ENCODE data around the gene ZSWIM6. TPM values are rescaled to one million over a fixed set of nuclear protein-coding genes. Genes with fewer than 3 reads are reported as not detected.
"Not testable (repeated sequence)": the region's sequence is repeated elsewhere in the genome, so short reads cannot be mapped to it uniquely, and the experiment has no call there.

Gene ZSWIM6
- total RNA-seq, 1 donor from 2014 or later, result 18.1 TPM

- intact Hi-C loops (cut with DNase I), result no loop called here
- ATAC-seq (no peak), DNase-seq (no peak)
- peaks cover 15% of the 10 kb centered on the region for H3K4me1 ChIP-seq
- TF ChIP-seq, protein P1, sequence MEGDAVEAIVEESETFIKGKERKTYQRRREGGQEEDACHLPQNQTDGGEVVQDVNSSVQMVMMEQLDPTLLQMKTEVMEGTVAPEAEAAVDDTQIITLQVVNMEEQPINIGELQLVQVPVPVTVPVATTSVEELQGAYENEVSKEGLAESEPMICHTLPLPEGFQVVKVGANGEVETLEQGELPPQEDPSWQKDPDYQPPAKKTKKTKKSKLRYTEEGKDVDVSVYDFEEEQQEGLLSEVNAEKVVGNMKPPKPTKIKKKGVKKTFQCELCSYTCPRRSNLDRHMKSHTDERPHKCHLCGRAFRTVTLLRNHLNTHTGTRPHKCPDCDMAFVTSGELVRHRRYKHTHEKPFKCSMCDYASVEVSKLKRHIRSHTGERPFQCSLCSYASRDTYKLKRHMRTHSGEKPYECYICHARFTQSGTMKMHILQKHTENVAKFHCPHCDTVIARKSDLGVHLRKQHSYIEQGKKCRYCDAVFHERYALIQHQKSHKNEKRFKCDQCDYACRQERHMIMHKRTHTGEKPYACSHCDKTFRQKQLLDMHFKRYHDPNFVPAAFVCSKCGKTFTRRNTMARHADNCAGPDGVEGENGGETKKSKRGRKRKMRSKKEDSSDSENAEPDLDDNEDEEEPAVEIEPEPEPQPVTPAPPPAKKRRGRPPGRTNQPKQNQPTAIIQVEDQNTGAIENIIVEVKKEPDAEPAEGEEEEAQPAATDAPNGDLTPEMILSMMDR (IDR thresholded peaks at IDR 0.05), result no peak
- no peaks in the 10 kb centered on the region for H3K27me3 ChIP-seq (ENCODE audit: low read depth)
- H3K4me3 ChIP-seq, result no peak overlapping the region
- no peaks in the 10 kb centered on the region for H3K9me3 ChIP-seq
- no peaks in the 10 kb centered on the region for H3K36me3 ChIP-seq
- no peak overlapping the region for H3K27ac ChIP-seq
Observed at GRCh38 chr5:61402970-61403900, 71.2 kb downstream of the ZSWIM6 start.

DNA sequence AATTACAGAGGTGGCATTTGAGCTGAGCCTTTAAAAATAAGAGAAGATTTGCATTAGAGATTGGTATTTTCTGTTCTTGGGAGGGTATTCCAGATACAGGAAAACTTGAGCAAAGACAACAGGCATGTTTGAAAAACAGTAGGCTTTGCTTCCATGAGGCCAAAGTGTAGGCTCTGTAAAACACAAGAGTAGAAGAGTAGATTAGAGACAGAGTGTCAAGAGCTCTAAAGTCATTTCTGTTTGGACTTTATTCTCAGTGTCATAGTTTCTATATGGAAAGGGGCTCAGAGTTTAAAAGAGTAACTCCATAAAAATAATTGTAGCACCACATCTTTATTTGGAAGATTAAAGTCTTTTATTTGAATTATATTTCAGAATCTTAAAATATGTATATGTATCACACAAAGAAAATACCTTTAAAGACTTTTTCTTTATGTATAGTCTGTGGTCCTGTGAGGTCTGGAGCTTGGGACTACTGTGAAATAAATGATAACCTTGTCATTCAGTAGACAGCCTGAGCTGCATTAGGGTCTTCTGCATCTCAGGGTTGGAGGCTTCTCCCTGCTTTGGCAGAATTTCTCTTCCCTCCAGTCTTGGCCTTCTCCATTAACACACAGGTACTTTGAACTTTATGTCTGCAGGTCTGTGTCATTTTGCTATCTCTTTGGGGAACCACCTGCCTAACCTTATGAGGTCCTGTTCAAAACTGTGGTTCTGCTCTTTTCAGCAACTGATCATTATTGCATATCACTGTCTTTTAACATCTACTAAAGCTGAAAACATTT is 73.6 kb downstream of the ZSWIM6 start:
- Histone ChIP-seq H3K27ac (no peak overlapping the region), H3K27me3 (ENCODE audit: low read depth) (no peaks in the 10 kb centered on the region), H3K4me1 (peaks cover 30% of the 10 kb centered on the region), H3K9me3 (no peaks in the 10 kb centered on the region), H3K36me3 (no peaks in the 10 kb centered on the region), H3K4me3 (no peak overlapping the region)
- DNase-seq, result no peak
- TF ChIP-seq, protein P1 (IDR thresholded peaks at IDR 0.05), result no peak
- no peak for ATAC-seq
- intact Hi-C loops (cut with DNase I), result no loop called here

DNA sequence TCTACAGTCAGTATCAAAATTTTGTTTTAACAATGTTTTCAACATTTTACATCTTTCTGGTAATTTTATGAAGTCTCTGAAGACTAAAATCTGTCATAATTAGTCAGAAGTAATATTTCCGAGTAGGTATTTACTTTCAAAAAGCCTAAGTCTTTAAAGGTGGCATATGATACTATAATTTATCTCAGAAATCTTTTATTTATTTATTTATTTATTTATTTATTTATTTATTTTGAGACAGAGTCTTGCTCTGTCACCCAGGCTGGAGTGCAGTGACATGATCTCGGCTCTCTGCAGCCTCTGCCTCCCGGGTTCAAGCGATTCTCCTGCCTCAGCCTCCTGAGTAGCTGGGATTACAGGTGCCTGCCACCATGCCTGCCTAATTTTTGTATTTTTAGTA is 74.4 kb downstream of the ZSWIM6 start:
- intact Hi-C loops (cut with DNase I); ATAC-seq: not testable (repeated sequence)

DNA sequence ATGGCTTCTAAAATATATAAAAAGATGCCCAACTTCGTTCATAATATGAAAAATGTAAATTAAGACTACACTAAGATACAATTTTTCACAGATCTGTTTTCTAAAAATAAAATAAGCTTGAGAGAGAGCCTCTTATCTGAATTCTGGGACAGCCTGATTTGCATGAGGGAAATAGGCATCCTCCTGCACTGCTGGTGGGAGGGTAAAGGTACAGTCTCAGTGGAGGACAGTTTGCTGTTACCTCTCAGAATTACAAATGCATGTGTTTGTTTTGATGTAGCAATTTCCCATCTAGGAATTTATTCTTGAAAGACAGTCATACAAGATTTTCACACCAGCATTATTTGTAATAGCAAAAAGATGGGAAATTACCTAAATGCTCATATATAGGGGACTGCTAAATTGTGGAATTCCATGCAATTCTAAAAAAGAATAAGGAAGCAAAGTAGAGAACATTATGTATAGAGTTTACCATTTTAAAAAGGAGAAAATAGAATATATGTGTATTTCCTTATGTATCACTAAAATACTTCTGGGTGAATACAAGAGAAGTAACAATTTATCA is 75.7 kb downstream of the ZSWIM6 start:
- H3K27me3 ChIP-seq (ENCODE audit: low read depth), result no peaks in the 10 kb centered on the region
- no peak for DNase-seq
- ATAC-seq, result no peak
- H3K27ac ChIP-seq, result no peak overlapping the region
- no peak overlapping the region for H3K4me3 ChIP-seq
- peaks cover 22% of the 10 kb centered on the region for H3K4me1 ChIP-seq
- no peaks in the 10 kb centered on the region for H3K9me3 ChIP-seq
- TF ChIP-seq, protein P1 (IDR thresholded peaks at IDR 0.05), result no peak
- no peaks in the 10 kb centered on the region for H3K36me3 ChIP-seq
- intact Hi-C loops (cut with DNase I), result no loop called here

More for the DNA sequence above, 74.4 kb downstream of the ZSWIM6 start:
- H3K4me3 ChIP-seq; H3K27ac ChIP-seq; H3K9me3 ChIP-seq; H3K27me3 ChIP-seq (ENCODE audit: low read depth); DNase-seq; H3K36me3 ChIP-seq: not testable (repeated sequence)
- H3K4me1 ChIP-seq, result peaks cover 30% of the 10 kb centered on the region

DNA sequence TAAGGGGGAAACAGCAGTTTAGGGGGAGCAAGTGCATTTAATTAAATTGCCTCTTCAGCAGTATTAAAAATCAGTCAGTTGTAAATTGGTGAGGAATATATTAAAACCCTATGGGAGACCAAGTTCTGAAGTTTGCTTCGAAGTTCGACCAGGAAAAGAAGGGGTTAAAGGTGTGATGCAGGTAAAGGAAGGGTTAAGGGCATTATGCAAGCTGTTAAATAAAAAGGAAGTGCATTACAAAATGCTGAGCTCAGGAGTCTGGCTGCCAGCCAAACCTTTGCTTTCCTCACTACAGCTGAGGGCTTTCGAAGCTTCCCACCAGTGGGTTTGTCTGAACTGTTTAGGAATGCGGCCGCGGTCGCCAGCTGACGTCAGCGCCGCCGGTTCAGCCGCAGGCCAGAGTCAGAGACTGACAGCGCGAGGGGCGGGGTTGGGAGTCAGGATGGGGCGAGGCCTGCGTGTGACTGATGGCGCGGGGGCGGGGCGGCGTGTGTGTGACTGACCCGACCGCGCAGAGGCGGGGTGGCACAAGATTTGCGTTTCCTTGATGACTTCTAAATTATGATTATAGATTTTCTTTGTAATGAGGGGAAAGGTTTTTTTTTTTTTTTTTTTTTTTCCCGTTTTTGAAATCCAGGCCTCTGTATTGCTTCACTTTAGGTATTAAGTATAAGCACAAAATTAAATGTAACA is 76.6 kb downstream of the ZSWIM6 start:
- H3K27ac ChIP-seq, result no peak overlapping the region

More for the DNA sequence above, 76.6 kb downstream of the ZSWIM6 start:
- Histone ChIP-seq H3K9me3 (no peaks in the 10 kb centered on the region), H3K4me3 (peak overlapping the region; percentile 19), H3K27me3 (ENCODE audit: low read depth) (no peaks in the 10 kb centered on the region), H3K4me1 (peaks cover 22% of the 10 kb centered on the region), H3K36me3 (no peaks in the 10 kb centered on the region)
- ATAC-seq, result peak; percentile 99 to 100
- DNase-seq, result peak; percentile 100
- intact Hi-C loops (cut with DNase I), result no loop called here
- TF ChIP-seq, protein P1 (IDR thresholded peaks at IDR 0.05), result no peak
